GM23338 (cell line): ENCODE data around the gene CDH20. TPM values are rescaled to one million over a fixed set of nuclear protein-coding genes. Genes with fewer than 3 reads are reported as not detected.

ENCODE experiments used
- ATAC-seq: fragments of 200-7000 bp; cut with Tn5 transposase; 3 replicates; pipeline ENCODE4 v1.9.1; 2020
- DNase-seq: peaks from one replicate; pipeline ENCODE4 v3.0.0-alpha.2; 2015; ENCODE audit warnings: low spot score
- H2AFZ ChIP-seq: fragments of 200-600 bp; sonication (generic); 2 replicates; pipeline ENCODE4 v1.8.0; 2016; ENCODE audit warnings: antibody characterized with exemption, mild to moderate bottlenecking, moderate library complexity
- H3F3A ChIP-seq: fragments of 200-600 bp; sonication (generic); replicated peaks from 2 replicates; pipeline ENCODE4 v1.8.0; 2017; ENCODE audit warnings: antibody characterized with exemption, mixed run types, low read depth
- H3K27ac ChIP-seq: fragments of 200-600 bp; sonication (generic); 2 replicates; pipeline ENCODE4 v1.6.1; 2016; ENCODE audit warnings: low read depth
- H3K27me3 ChIP-seq: fragments of 200-600 bp; sonication (generic); 2 replicates; pipeline ENCODE4 v1.8.0; 2016; ENCODE audit warnings: mild to moderate bottlenecking, mixed run types, moderate library complexity; ENCODE audit not compliant: insufficient read depth
- H3K36me3 ChIP-seq: fragments of 200-600 bp; sonication (generic); 2 replicates; pipeline ENCODE4 v1.8.0; 2016; ENCODE audit warnings: mild to moderate bottlenecking; ENCODE audit not compliant: insufficient read depth
- H3K4me1 ChIP-seq: fragments of 200-600 bp; sonication (generic); 2 replicates; pipeline ENCODE4 v1.8.0; 2016; ENCODE audit warnings: mild to moderate bottlenecking, moderate library complexity; ENCODE audit not compliant: insufficient read depth
- H3K4me2 ChIP-seq: fragments of 200-600 bp; sonication (generic); 2 replicates; pipeline ENCODE4 v1.7.1; 2017; ENCODE audit warnings: mixed run types
- H3K4me3 ChIP-seq: fragments of 200-600 bp; sonication (generic); 2 replicates; pipeline ENCODE4 v1.6.1; 2016; ENCODE audit warnings: mixed run types
- H3K79me2 ChIP-seq: fragments of 200-600 bp; sonication (generic); replicated peaks from 2 replicates; pipeline ENCODE4 v1.8.0; 2017; ENCODE audit warnings: mild to moderate bottlenecking; ENCODE audit not compliant: insufficient read depth
- H3K9me2 ChIP-seq: fragments of 200-600 bp; sonication (generic); 2 replicates; pipeline ENCODE4 v1.8.0; 2017; ENCODE audit not compliant: insufficient read depth
- H4K20me1 ChIP-seq: fragments of 200-600 bp; sonication (generic); replicated peaks from 2 replicates; pipeline ENCODE4 v1.8.0; 2017; ENCODE audit warnings: mild to moderate bottlenecking; ENCODE audit not compliant: insufficient read depth
- H3K27ac Mint-ChIP-seq: 2 replicates; pipeline ENCODE4 v1.8.0; 2020; ENCODE audit warnings: inconsistent platforms, mild to moderate bottlenecking, moderate library complexity, mixed read lengths
- H3K27me3 Mint-ChIP-seq: 3 replicates; pipeline ENCODE4 v1.8.0; 2022; ENCODE audit warnings: low read depth, mild to moderate bottlenecking, moderate library complexity, mixed read lengths, inconsistent platforms; ENCODE audit not compliant: insufficient read depth, poor library complexity
- H3K36me3 Mint-ChIP-seq: 3 replicates; pipeline ENCODE4 v1.8.0; 2021; ENCODE audit warnings: low read depth, mild to moderate bottlenecking, inconsistent platforms, moderate library complexity, mixed read lengths
- H3K4me1 Mint-ChIP-seq: 3 replicates; pipeline ENCODE4 v1.8.0; 2020; ENCODE audit warnings: mild to moderate bottlenecking, inconsistent platforms, mixed read lengths
- H3K4me3 Mint-ChIP-seq: 3 replicates; pipeline ENCODE4 v1.8.0; 2021; ENCODE audit warnings: moderate library complexity, mild to moderate bottlenecking, inconsistent platforms, mixed read lengths
- H3K9me3 Mint-ChIP-seq: 3 replicates; pipeline ENCODE4 v1.8.0; 2020; ENCODE audit warnings: moderate library complexity, mild to moderate bottlenecking, inconsistent platforms, mixed read lengths
- ETS1 ChIP-seq: IDR thresholded peaks from 2 replicates; pipeline ENCODE4 v1.6.1; 2016; ENCODE audit warnings: antibody characterized with exemption
- EZH2 ChIP-seq: fragments of 200-600 bp; sonication (generic); IDR thresholded peaks from one replicate; pipeline ENCODE4 v1.8.0; 2017; ENCODE audit warnings: antibody characterized with exemption, mild to moderate bottlenecking, low read depth; ENCODE audit not compliant: unreplicated experiment
- JUNB ChIP-seq: IDR thresholded peaks from one replicate; pipeline ENCODE4 v1.6.1; 2016; ENCODE audit warnings: antibody characterized with exemption; ENCODE audit not compliant: unreplicated experiment
- POLR2AphosphoS5 ChIP-seq: IDR thresholded peaks from 2 replicates; pipeline ENCODE4 v1.6.1; 2016; ENCODE audit warnings: antibody characterized with exemption, low read depth
- ZNF114 ChIP-seq: fragments of 250-450 bp; sonication (Bioruptor Pico); IDR thresholded peaks from 2 replicates; pipeline ENCODE4 v1.5.0; 2020; ENCODE audit warnings: mild to moderate bottlenecking, moderate library complexity
- ZNF331 ChIP-seq: fragments of 250-450 bp; sonication (Bioruptor Pico); IDR thresholded peaks from 2 replicates; pipeline ENCODE4 v1.5.0; 2020; ENCODE audit warnings: low read depth, mild to moderate bottlenecking, moderate library complexity
- polyA plus RNA-seq: library from polyadenylated mRNA; unstranded; fragments of >200 nt; fragmentation: Nextera tagmentation; extraction: Ambion mirVana; gene quantifications from 2 replicates; pipeline ENCODE4 v1.2.1, GENCODE V29; 2016
- total RNA-seq: library from RNA; depleted of rRNA; stranded (reverse); fragments of >200 nt; shearing (Covaris generic); gene quantifications from 2 replicates; pipeline ENCODE4 v1.2.3, GENCODE V29; 2014
- TF ChIP-seq, protein P1 (sequence below): fragments of 250-450 bp; sonication (Bioruptor Pico); IDR thresholded peaks from 2 replicates; pipeline ENCODE4 v1.5.0; 2020; ENCODE audit warnings: mild to moderate bottlenecking, moderate library complexity

CDH20 gene
- total and polyA plus RNA-seq, 2 experiments from 2014 or later, result 1.0 TPM; not detected in 1

DNA sequence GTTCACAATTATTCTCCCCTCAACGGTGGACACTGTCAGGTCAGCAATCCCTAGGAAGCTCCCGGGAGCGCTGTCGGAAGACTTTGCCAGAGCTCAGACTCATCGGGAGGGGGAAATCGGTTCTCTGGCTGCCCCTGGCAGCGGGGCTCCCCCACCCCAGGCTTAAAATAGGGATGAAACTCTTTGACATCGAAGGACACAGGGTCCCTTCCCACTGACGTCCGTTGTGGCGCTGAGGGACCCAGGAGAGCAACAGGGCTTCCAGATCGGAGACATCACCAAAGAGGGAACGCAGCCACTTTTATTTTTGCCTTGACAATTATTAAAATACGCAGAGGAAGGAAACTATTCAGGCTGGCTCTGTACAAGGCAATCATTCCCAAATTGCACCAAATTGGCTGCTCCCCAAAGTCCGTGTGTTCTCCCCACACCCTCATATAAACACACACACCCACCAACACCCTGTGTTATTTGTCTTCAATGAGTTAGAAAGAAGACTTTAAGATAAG, 249.0 kb downstream of the CDH20 start (continued):
- TF ChIP-seq, protein P1, sequence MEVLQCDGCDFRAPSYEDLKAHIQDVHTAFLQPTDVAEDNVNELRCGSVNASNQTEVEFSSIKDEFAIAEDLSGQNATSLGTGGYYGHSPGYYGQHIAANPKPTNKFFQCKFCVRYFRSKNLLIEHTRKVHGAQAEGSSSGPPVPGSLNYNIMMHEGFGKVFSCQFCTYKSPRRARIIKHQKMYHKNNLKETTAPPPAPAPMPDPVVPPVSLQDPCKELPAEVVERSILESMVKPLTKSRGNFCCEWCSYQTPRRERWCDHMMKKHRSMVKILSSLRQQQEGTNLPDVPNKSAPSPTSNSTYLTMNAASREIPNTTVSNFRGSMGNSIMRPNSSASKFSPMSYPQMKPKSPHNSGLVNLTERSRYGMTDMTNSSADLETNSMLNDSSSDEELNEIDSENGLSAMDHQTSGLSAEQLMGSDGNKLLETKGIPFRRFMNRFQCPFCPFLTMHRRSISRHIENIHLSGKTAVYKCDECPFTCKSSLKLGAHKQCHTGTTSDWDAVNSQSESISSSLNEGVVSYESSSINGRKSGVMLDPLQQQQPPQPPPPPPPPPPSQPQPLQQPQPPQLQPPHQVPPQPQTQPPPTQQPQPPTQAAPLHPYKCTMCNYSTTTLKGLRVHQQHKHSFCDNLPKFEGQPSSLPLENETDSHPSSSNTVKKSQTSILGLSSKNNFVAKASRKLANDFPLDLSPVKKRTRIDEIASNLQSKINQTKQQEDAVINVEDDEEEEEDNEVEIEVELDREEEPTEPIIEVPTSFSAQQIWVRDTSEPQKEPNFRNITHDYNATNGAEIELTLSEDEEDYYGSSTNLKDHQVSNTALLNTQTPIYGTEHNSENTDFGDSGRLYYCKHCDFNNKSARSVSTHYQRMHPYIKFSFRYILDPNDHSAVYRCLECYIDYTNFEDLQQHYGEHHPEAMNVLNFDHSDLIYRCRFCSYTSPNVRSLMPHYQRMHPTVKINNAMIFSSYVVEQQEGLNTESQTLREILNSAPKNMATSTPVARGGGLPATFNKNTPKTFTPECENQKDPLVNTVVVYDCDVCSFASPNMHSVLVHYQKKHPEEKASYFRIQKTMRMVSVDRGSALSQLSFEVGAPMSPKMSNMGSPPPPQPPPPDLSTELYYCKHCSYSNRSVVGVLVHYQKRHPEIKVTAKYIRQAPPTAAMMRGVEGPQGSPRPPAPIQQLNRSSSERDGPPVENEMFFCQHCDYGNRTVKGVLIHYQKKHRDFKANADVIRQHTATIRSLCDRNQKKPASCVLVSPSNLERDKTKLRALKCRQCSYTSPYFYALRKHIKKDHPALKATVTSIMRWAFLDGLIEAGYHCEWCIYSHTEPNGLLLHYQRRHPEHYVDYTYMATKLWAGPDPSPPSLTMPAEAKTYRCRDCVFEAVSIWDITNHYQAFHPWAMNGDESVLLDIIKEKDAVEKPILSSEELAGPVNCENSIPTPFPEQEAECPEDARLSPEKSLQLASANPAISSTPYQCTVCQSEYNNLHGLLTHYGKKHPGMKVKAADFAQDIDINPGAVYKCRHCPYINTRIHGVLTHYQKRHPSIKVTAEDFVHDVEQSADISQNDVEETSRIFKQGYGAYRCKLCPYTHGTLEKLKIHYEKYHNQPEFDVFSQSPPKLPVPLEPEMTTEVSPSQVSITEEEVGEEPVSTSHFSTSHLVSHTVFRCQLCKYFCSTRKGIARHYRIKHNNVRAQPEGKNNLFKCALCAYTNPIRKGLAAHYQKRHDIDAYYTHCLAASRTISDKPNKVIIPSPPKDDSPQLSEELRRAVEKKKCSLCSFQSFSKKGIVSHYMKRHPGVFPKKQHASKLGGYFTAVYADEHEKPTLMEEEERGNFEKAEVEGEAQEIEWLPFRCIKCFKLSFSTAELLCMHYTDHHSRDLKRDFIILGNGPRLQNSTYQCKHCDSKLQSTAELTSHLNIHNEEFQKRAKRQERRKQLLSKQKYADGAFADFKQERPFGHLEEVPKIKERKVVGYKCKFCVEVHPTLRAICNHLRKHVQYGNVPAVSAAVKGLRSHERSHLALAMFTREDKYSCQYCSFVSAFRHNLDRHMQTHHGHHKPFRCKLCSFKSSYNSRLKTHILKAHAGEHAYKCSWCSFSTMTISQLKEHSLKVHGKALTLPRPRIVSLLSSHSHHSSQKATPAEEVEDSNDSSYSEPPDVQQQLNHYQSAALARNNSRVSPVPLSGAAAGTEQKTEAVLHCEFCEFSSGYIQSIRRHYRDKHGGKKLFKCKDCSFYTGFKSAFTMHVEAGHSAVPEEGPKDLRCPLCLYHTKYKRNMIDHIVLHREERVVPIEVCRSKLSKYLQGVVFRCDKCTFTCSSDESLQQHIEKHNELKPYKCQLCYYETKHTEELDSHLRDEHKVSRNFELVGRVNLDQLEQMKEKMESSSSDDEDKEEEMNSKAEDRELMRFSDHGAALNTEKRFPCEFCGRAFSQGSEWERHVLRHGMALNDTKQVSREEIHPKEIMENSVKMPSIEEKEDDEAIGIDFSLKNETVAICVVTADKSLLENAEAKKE (CRISPR knock-in tag), result no peak
- no peak for TF ChIP-seq EZH2
- no peak for TF ChIP-seq POLR2AphosphoS5
- TF ChIP-seq ETS1, result no peak
- no peak for TF ChIP-seq ZNF331 (CRISPR knock-in tag)

DNA sequence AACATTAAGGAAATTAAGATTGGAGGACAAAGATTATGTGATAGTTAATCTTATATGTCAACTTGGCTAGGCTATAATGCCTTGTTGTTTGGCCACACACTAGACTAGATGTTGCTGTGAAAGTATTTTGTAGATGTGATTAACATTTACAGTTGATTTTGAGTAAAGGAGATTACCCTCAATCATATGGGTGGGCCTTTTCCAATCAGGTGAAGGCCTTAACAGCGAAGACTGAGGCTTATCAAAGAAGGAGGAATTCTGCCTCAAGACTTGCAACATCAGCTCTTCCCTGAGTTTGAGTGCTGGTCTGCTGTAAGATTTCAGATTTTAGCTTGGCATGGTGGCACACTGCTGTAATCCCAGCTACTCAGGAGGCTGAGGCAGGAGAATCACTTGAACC, 250.3 kb downstream of the CDH20 start:
- Mint-ChIP-seq H3K27ac (no peak overlapping the region), H3K36me3 (no peaks in the 10 kb centered on the region), H3K4me1 (peaks cover 10% of the 10 kb centered on the region; the same call in 2 of the 3 replicates), H3K4me3 (no peak overlapping the region), H3K9me3 (no peaks in the 10 kb centered on the region), H3K27me3 (peaks cover 15% of the 10 kb centered on the region)
- H3K4me1 ChIP-seq, result peaks cover 5% of the 10 kb centered on the region; the same call in 1 of the 2 replicates
- H3K4me3 ChIP-seq, result no peak overlapping the region
- no peak overlapping the region for H2AFZ ChIP-seq
- no peaks in the 10 kb centered on the region for H3K9me2 ChIP-seq
- TF ChIP-seq ETS1 (no peak), JUNB (no peak), ZNF114 (CRISPR knock-in tag) (no peak), EZH2 (no peak)
- TF ChIP-seq, protein P1 (CRISPR knock-in tag), result no peak
- H3F3A ChIP-seq, result no peaks in the 10 kb centered on the region
- no peaks in the 10 kb centered on the region for H4K20me1 ChIP-seq
- H3K27me3 ChIP-seq, result peaks cover 7% of the 10 kb centered on the region
- H3K36me3 ChIP-seq, result no peaks in the 10 kb centered on the region
- ATAC-seq (no peak), DNase-seq (no peak)
- H3K27ac ChIP-seq, result no peak overlapping the region
- no peak overlapping the region for H3K4me2 ChIP-seq
- H3K79me2 ChIP-seq, result no peaks in the 10 kb centered on the region
